H9 (cell line): Measurements from ENCODE around the gene BIRC5. TPM values are rescaled to one million over a fixed set of nuclear protein-coding genes. Genes with fewer than 3 reads are reported as not detected.

Experiments used
- DNase-seq: peaks from one replicate; pipeline ENCODE4 v3.0.0-alpha.2; 2017
- H2AFZ ChIP-seq: one replicate; pipeline ENCODE4 v1.6.1; 2013; ENCODE audit warnings: mild to moderate bottlenecking, low read length, control low read depth, moderate library complexity
- H2AK5ac ChIP-seq: 2 replicates; pipeline ENCODE4 v1.6.1; 2013; ENCODE audit warnings: low read length, control low read depth, mixed read lengths; ENCODE audit not compliant: insufficient read length
- H2BK120ac ChIP-seq: one replicate; pipeline ENCODE4 v1.6.1; 2013; ENCODE audit warnings: low read depth, mild to moderate bottlenecking, low read length, control low read depth, inconsistent platforms; ENCODE audit not compliant: poor library complexity, severe bottlenecking
- H2BK12ac ChIP-seq: 2 replicates; pipeline ENCODE4 v1.6.1; 2013; ENCODE audit warnings: low read length, control low read depth, mixed read lengths, low read depth; ENCODE audit not compliant: insufficient read length
- H2BK15ac ChIP-seq: 2 replicates; pipeline ENCODE4 v1.6.1; 2013; ENCODE audit warnings: low read depth, low read length, control low read depth
- H2BK20ac ChIP-seq: one replicate; pipeline ENCODE4 v1.6.1; 2013; ENCODE audit warnings: low read depth, mild to moderate bottlenecking, low read length, control low read depth, inconsistent platforms; ENCODE audit not compliant: poor library complexity, severe bottlenecking
- H2BK5ac ChIP-seq: 2 replicates; pipeline ENCODE4 v1.6.1; 2013; ENCODE audit warnings: low read length, control low read depth, mixed read lengths; ENCODE audit not compliant: insufficient read length
- H3K14ac ChIP-seq: 2 replicates; pipeline ENCODE4 v1.6.1; 2013; ENCODE audit warnings: low read length, control low read depth; ENCODE audit not compliant: insufficient read depth
- H3K18ac ChIP-seq: 2 replicates; pipeline ENCODE4 v1.6.1; 2013; ENCODE audit warnings: low read depth, mild to moderate bottlenecking, mixed read lengths, low read length, control low read depth; ENCODE audit not compliant: insufficient read length
- H3K23ac ChIP-seq: 2 replicates; pipeline ENCODE4 v1.6.1; 2013; ENCODE audit warnings: low read length, control low read depth, mixed read lengths, low read depth; ENCODE audit not compliant: insufficient read length
- H3K23me2 ChIP-seq: 2 replicates; pipeline ENCODE4 v1.6.1; 2013; ENCODE audit warnings: low read depth, mild to moderate bottlenecking, mixed read lengths, low read length, control low read depth; ENCODE audit not compliant: insufficient read length, poor library complexity, severe bottlenecking
- H3K27ac ChIP-seq: 2 replicates; pipeline ENCODE4 v1.5.1; 2013; ENCODE audit warnings: low read length, control low read depth, mixed read lengths, low read depth; ENCODE audit not compliant: insufficient read length
- H3K27me3 ChIP-seq: 2 replicates; pipeline ENCODE4 v1.6.1; 2013; ENCODE audit warnings: low read length, control low read depth, inconsistent platforms; ENCODE audit not compliant: insufficient read depth
- H3K4ac ChIP-seq: 2 replicates; pipeline ENCODE4 v1.6.1; 2013; ENCODE audit warnings: low read depth, mild to moderate bottlenecking, control low read depth, inconsistent platforms, low read length, moderate library complexity
- H3K4me1 ChIP-seq: 2 replicates; pipeline ENCODE4 v1.6.1; 2013; ENCODE audit warnings: low read length, control low read depth, inconsistent platforms; ENCODE audit not compliant: insufficient read depth
- H3K4me2 ChIP-seq: 2 replicates; pipeline ENCODE4 v1.6.1; 2013; ENCODE audit warnings: low read length, control low read depth, mixed read lengths; ENCODE audit not compliant: insufficient read length, insufficient read depth
- H3K56ac ChIP-seq: 2 replicates; pipeline ENCODE4 v1.6.1; 2013; ENCODE audit warnings: low read depth, mild to moderate bottlenecking, mixed read lengths, low read length, control low read depth; ENCODE audit not compliant: insufficient read length
- H3K79me1 ChIP-seq: 2 replicates; pipeline ENCODE4 v1.6.1; 2013; ENCODE audit warnings: low read depth, mild to moderate bottlenecking, moderate library complexity, low read length, control low read depth, inconsistent platforms; ENCODE audit not compliant: insufficient read depth, poor library complexity, severe bottlenecking
- H3K79me2 ChIP-seq: 2 replicates; pipeline ENCODE4 v1.6.1; 2013; ENCODE audit warnings: low read length, control low read depth, inconsistent platforms; ENCODE audit not compliant: insufficient read depth
- H3K9ac ChIP-seq: 2 replicates; pipeline ENCODE4 v1.6.1; 2013; ENCODE audit warnings: low read length, control low read depth, mixed read lengths; ENCODE audit not compliant: insufficient read length; ENCODE audit errors: extremely low read depth
- H3K9me3 ChIP-seq: one replicate; pipeline ENCODE4 v1.6.1; 2013; ENCODE audit warnings: low read depth, low read length, inconsistent platforms; ENCODE audit not compliant: control insufficient read depth
- H3T11ph ChIP-seq: one replicate; pipeline ENCODE4 v1.6.1; 2013; ENCODE audit warnings: mild to moderate bottlenecking, low read length, control low read depth, inconsistent platforms
- H4K20me1 ChIP-seq: one replicate; pipeline ENCODE4 v1.6.1; 2013; ENCODE audit not compliant: control insufficient read depth, insufficient read length, insufficient read depth
- H4K5ac ChIP-seq: 2 replicates; pipeline ENCODE4 v1.6.1; 2013; ENCODE audit warnings: low read depth, mild to moderate bottlenecking, mixed read lengths, low read length, control low read depth; ENCODE audit not compliant: insufficient read length
- H4K8ac ChIP-seq: replicated peaks from 2 replicates; pipeline ENCODE4 v1.6.1; 2013; ENCODE audit warnings: low read length, control low read depth, mixed read lengths, low read depth; ENCODE audit not compliant: insufficient read length
- H4K91ac ChIP-seq: 2 replicates; pipeline ENCODE4 v1.6.1; 2013; ENCODE audit warnings: low read depth, mild to moderate bottlenecking, moderate library complexity, mixed read lengths, low read length, control low read depth; ENCODE audit not compliant: insufficient read length
- H3K27ac Mint-ChIP-seq, 3 experiments: 2 replicates in 2 of 3; 3 replicates in 1 of 3; pipeline ENCODE4 v1.8.0; 2020 to 2021; ENCODE audit warnings: mixed read lengths in 3 of 3, mild to moderate bottlenecking in 1 of 3, moderate library complexity in 1 of 3
- H3K27me3 Mint-ChIP-seq: 2 replicates; pipeline ENCODE4 v1.8.0; 2021; ENCODE audit warnings: low read depth, mild to moderate bottlenecking, moderate library complexity, mixed read lengths
- H3K36me3 Mint-ChIP-seq, 3 experiments: 2 replicates in 2 of 3; 3 replicates in 1 of 3; pipeline ENCODE4 v1.8.0; 2020 to 2021; ENCODE audit warnings: low read depth in 3 of 3, mixed read lengths in 3 of 3; ENCODE audit not compliant: insufficient read depth in 1 of 3
- H3K4me1 Mint-ChIP-seq, 2 experiments: 2 replicates each; pipeline ENCODE4 v1.8.0; 2020; ENCODE audit warnings: mixed read lengths in 2 of 2
- H3K4me3 Mint-ChIP-seq, 2 experiments: 2 replicates in 1 of 2; 3 replicates in 1 of 2; pipeline ENCODE4 v1.8.0; 2020 to 2021; ENCODE audit warnings: mild to moderate bottlenecking in 2 of 2, mixed read lengths in 2 of 2, moderate library complexity in 1 of 2
- H3K9me3 Mint-ChIP-seq, 2 experiments: 2 replicates in 1 of 2; 3 replicates in 1 of 2; pipeline ENCODE4 v1.8.0; 2020; ENCODE audit warnings: mild to moderate bottlenecking in 2 of 2, mixed read lengths in 2 of 2, moderate library complexity in 1 of 2
- WGBS: extraction: QIAGEN DNeasy Blood & Tissue Kit; methylation state at CpG from one replicate; pipeline ENCODE4 v1.1.7; 2013; ENCODE audit warnings: missing lambda C conversion rate, low lambda C conversion rate, mixed read lengths; ENCODE audit not compliant: insufficient read length; ENCODE audit errors: extremely low coverage; 5-methylcytosine and 5-hydroxymethylcytosine counted together
- total RNA-seq: library from RNA; stranded (reverse); gene quantifications from 2 replicates; pipeline ENCODE4 v1.2.1, GENCODE V29; 2021
- TF ChIP-seq, protein P1 (sequence below): fragments of 200-600 bp; sonication (generic); conservative IDR thresholded peaks from 3 replicates; pipeline ENCODE4 v1.8.0; 2021; ENCODE audit warnings: antibody characterized with exemption, mild to moderate bottlenecking

Gene BIRC5
- total RNA-seq, 1 experiment from 2014 or later = 97.8 TPM

DNA sequence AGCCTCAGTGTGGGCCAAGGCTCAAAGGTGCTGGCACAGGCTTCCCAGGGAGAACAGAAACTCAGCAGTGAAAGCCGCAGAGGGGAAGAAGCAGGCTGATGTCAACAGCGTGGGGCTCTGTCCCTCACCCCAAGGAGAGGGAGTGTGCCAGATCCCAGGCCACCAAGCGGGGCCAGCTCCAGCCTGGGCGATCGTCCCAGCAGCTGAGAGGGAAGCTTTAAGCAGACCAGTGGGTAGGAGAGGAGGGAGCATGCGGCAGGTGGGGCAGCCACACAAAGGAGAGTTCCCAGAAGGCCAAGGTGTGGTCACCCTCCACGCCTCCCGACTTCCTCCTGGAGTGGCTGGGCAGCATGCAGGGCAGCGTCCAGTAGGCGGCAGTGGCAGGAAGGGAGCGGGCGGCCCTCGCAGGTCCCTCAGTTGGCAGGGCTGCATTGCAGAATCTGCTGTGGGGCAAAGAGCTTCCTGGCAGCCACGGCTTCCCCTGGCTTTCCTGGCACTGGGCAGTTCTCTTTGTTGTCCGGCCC is 39.6 kb upstream of the BIRC5 start:
- Mint-ChIP-seq H3K4me1 (peaks cover 33 to 52% of the 10 kb centered on the region in 2 experiments), H3K27me3 (no peaks in the 10 kb centered on the region; the same call in 1 of the 2 replicates), H3K4me3 (no peak overlapping the region), H3K9me3 (no peaks in the 10 kb centered on the region; a peak in 1 of 5 replicates), H3K36me3 (peaks cover 31 to 65% (median 52%) of the 10 kb centered on the region in 3 experiments), H3K27ac (peak overlapping the region in 2 of 3 experiments; percentile 59 to 80; a peak in 3 of 7 replicates)
- Histone ChIP-seq H2BK5ac (no peak overlapping the region), H4K5ac (no peak overlapping the region), H3K27me3 (no peaks in the 10 kb centered on the region), H4K20me1 (peaks cover 4% of the 10 kb centered on the region), H3K18ac (no peak overlapping the region), H3K9ac (no peak overlapping the region), H3K27ac (no peak overlapping the region), H3K23ac (no peak overlapping the region), H3K23me2 (no peaks in the 10 kb centered on the region), H4K91ac (no peak overlapping the region), H2BK12ac (no peak overlapping the region), H4K8ac (no peak overlapping the region), H3K9me3 (no peaks in the 10 kb centered on the region), H3K79me2 (no peaks in the 10 kb centered on the region), H2AFZ (no peak overlapping the region), H2BK15ac (no peak overlapping the region), H3T11ph (no peak overlapping the region), H3K4ac (no peak overlapping the region), H2BK20ac (no peak overlapping the region), H2BK120ac (no peak overlapping the region), H3K14ac (no peak overlapping the region), H3K56ac (no peak overlapping the region), H2AK5ac (no peak overlapping the region), H3K4me1 (no peaks in the 10 kb centered on the region; the same call in 1 of the 2 replicates), H3K4me2 (no peak overlapping the region), H3K79me1 (no peaks in the 10 kb centered on the region)
- no CpG with 5 or more reads among the region's 15 CpGs for WGBS
- no peak for DNase-seq
- TF ChIP-seq, protein P1, sequence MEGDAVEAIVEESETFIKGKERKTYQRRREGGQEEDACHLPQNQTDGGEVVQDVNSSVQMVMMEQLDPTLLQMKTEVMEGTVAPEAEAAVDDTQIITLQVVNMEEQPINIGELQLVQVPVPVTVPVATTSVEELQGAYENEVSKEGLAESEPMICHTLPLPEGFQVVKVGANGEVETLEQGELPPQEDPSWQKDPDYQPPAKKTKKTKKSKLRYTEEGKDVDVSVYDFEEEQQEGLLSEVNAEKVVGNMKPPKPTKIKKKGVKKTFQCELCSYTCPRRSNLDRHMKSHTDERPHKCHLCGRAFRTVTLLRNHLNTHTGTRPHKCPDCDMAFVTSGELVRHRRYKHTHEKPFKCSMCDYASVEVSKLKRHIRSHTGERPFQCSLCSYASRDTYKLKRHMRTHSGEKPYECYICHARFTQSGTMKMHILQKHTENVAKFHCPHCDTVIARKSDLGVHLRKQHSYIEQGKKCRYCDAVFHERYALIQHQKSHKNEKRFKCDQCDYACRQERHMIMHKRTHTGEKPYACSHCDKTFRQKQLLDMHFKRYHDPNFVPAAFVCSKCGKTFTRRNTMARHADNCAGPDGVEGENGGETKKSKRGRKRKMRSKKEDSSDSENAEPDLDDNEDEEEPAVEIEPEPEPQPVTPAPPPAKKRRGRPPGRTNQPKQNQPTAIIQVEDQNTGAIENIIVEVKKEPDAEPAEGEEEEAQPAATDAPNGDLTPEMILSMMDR = no peak
